NCI-H748 (cell line): Measurements from ENCODE around the gene USP17L25.
"Not testable (repeated sequence)": the region's sequence is repeated elsewhere in the genome, so short reads cannot be mapped to it uniquely, and the experiment has no call there.

Experiments
- DNase-seq: peaks from one replicate; lab custom pipeline; 2025; ENCODE audit not compliant: unreplicated experiment; lab: John Stamatoyannopoulos, UW

The USP17L25 gene

GRCh38 chr4:9329611-9330010, at the start of gene USP17L25:
USP17L25 (plus strand) TSS chr4:9329911; CDS start chr4:9329911, 0 bp downstream.
- DNase-seq = not testable (repeated sequence)

- not testable (repeated sequence) for DNase-seq
Observed at GRCh38 chr4:9324191-9324590, 5.5 kb upstream of the USP17L25 start.

- not testable (repeated sequence) for DNase-seq
Observed at GRCh38 chr4:9324865-9325264, 4.8 kb upstream of the USP17L25 start, which contains the start of gene USP17L24. USP17L24 (plus strand) TSS chr4:9325165; CDS start chr4:9325165, 0 bp downstream.

- not testable (repeated sequence) for DNase-seq
Observed at GRCh38 chr4:9334358-9334757, 4.6 kb downstream of the USP17L25 start, which contains the start of gene USP17L26. USP17L26 (plus strand) TSS chr4:9334658; CDS start chr4:9334658, 0 bp downstream.

GRCh38 chr4:9339103-9339502, 9.4 kb downstream of the USP17L25 start, which contains the start of gene USP17L5:
USP17L5 (plus strand) TSS chr4:9339403; CDS start chr4:9339403, 0 bp downstream.
- DNase-seq = not testable (repeated sequence)

GRCh38 chr4:9343848-9344247, 14.1 kb downstream of the USP17L25 start, which contains the start of gene USP17L27:
USP17L27 (plus strand) TSS chr4:9344148; CDS start chr4:9344148, 0 bp downstream.
- DNase-seq = not testable (repeated sequence)

GRCh38 chr4:9348593-9348992, 18.9 kb downstream of the USP17L25 start, which contains the start of gene USP17L28:
USP17L28 (plus strand) TSS chr4:9348893; CDS start chr4:9348893, 0 bp downstream.
- DNase-seq = not testable (repeated sequence)

GRCh38 chr4:9350866-9351265, 21.2 kb downstream of the USP17L25 start:
- DNase-seq = not testable (repeated sequence)

GRCh38 chr4:9353338-9353737, 23.6 kb downstream of the USP17L25 start, which contains the start of gene USP17L29:
USP17L29 (plus strand) TSS chr4:9353638; CDS start chr4:9353638, 0 bp downstream.
- not testable (repeated sequence) for DNase-seq

GRCh38 chr4:9362829-9363228, 33.1 kb downstream of the USP17L25 start, which contains the start of gene USP17L30:
USP17L30 (plus strand) TSS chr4:9363129; CDS start chr4:9363129, 0 bp downstream.
- DNase-seq = not testable (repeated sequence)

GRCh38 chr4:9379881-9380280, 50.2 kb downstream of the USP17L25 start:
- not testable (repeated sequence) for DNase-seq
